ENCODE results near the gene YARS1. TPM values are rescaled to one million over a fixed set of nuclear protein-coding genes. Genes with fewer than 3 reads are reported as not detected.

Gene YARS1
- total RNA-seq, 2 donors from 2014 or later = 74.2 to 85.5 TPM

- no peak for DNase-seq (ENCODE audit: low spot score)
- intact Hi-C loops (cut with DNase I) = no loop called here
Measured at GRCh38 chr1:32729254-32730046, 87.7 kb downstream of the YARS1 start.

GRCh38 chr1:32728413-32729077 lies 88.6 kb downstream of the YARS1 start:
- intact Hi-C loops (cut with DNase I) = no loop called here
- DNase-seq (ENCODE audit: low spot score) = no peak

DNA sequence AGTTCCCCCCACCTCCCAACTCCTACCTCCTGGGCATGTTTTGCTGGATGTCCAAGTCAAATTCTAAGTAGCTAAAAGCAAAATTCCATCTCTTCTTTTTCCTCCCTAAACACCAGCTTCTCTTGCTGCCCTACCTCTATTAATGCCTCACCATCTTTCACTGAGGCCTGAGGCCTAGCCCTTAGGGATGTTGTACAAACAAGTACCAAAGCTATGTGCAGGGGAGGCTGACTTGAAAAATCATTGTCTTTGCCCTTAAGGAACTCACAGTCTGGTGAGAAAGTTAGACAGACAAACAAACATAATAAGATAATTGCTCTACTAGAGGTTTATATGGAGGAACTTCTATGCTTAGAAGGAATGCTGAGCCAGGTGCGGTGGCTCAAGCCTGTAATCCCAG lies 89.3 kb downstream of the YARS1 start:
- DNase-seq (ENCODE audit: low spot score) = no peak
- intact Hi-C loops (cut with DNase I) = no loop called here

DNA sequence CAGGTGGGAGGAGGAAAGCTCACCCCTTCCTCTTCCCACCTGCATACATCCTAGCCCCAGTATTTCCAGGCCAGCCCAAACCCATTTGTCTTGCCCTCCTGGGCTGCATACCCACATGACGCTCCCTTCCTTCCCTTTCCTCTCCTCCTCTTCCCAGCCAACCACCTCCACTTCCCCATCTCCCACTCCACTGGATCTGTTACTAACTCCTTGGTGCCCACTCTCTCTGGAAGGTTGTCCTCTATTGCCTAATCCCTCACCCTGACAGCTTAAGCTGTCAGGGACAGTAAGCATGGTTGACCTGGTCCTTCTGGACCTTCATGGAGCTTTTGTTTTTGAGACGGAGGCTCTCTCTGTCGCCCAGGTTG lies 91.6 kb downstream of the YARS1 start:
- DNase-seq (ENCODE audit: low spot score) = no peak
- intact Hi-C loops (cut with DNase I) = no loop called here

Other genes with a start within 250 kb of the YARS1 start
- gene ZBTB8OS, start 166.8 kb downstream of the YARS1 start, total RNA-seq = 10 to 100 TPM; 31.7 to 37.8 TPM
- gene RBBP4, start 166.2 kb downstream of the YARS1 start, total RNA-seq = 100 to 1,000 TPM in 1 of 2 donors, 10 to 100 TPM in 1; 85.7 to 108 TPM
- gene SYNC, start 114.6 kb downstream of the YARS1 start, total RNA-seq = 100 to 1,000 TPM in 1 of 2 donors, 10 to 100 TPM in 1; 57.5 to 102 TPM
- 10 to 100 TPM; 24.2 to 30.8 TPM for gene S100PBP, start 295 bp upstream of the YARS1 start, total RNA-seq
- 1 to 10 TPM; 2.4 to 5.0 TPM for gene FNDC5, start 53.6 kb upstream of the YARS1 start, total RNA-seq
- under 1 TPM in 1 of 2 donors, not detected in 1; 0.19 TPM for gene HPCA, start 69.1 kb upstream of the YARS1 start, total RNA-seq
- 10 to 100 TPM; 33.5 to 36.0 TPM for gene TMEM54, start 84.0 kb upstream of the YARS1 start, total RNA-seq
- 100 to 1,000 TPM in 1 of 2 donors, 10 to 100 TPM in 1; 40.3 to 101 TPM for gene RNF19B, start 147.5 kb upstream of the YARS1 start, total RNA-seq
- 10 to 100 TPM; 82.4 to 83.9 TPM for gene AK2, start 219.5 kb upstream of the YARS1 start, total RNA-seq

All from posterior vena cava (tissue), 2 donors.